Right lobe of liver (tissue), 4 donors: ENCODE results near the gene ADISSP.

Source experiments
- CTCF ChIP-seq, 4 donors: fragments of 200-600 bp in 3 of 4; fragments of 450-650 bp in 1 of 4; IDR thresholded peaks; one replicate each; pipeline versions ENCODE4 v1.5.1 to v1.8.0; 2016 to 2022; ENCODE audit warnings: antibody characterized with exemption in 4 of 4, mild to moderate bottlenecking in 2 of 4
- POLR2A ChIP-seq: fragments of 450-650 bp; IDR thresholded peaks from one replicate; pipeline ENCODE4 v1.6.1; 2017; ENCODE audit warnings: antibody characterized with exemption, mild to moderate bottlenecking
- donor health status: DM: no; HTN: no; CAD: no.
- donor health status: DM: no; HTN: no; CAD: no.
- donor health status: DM: no; HTN: yes; CAD: no.

- TF ChIP-seq CTCF (IDR thresholded peaks at IDR 0.05): no peak
- TF ChIP-seq POLR2A: no peak
Observed at GRCh38 chr20:3802524-3803239, 35.1 kb upstream of the ADISSP start.
